GM12878 (cell line): ENCODE data around the gene CD163L1.

Source experiments
- POLR2A ChIP-seq: IDR thresholded peaks from 2 replicates; pipeline ENCODE4 v1.6.1; 2011; ENCODE audit warnings: low read depth, mild to moderate bottlenecking, low read length
- POLR2AphosphoS5 ChIP-seq: IDR thresholded peaks from 2 replicates; pipeline ENCODE4 v1.6.1; 2011; ENCODE audit warnings: mild to moderate bottlenecking, low read length, inconsistent platforms

- TF ChIP-seq POLR2A (no peak), POLR2AphosphoS5 (no peak)
These were observed 91.3 kb downstream of the CD163L1 start for GRCh38 chr12:7352661-7353060.
